IMR-90 (cell line): ENCODE measurements around the gene NDUFA6. TPM values are rescaled to one million over a fixed set of nuclear protein-coding genes. Genes with fewer than 3 reads are reported as not detected.
"Not testable (repeated sequence)": the region's sequence is repeated elsewhere in the genome, so short reads cannot be mapped to it uniquely, and the experiment has no call there.

Experiments used
- ATAC-seq: fragments of 200-7000 bp; cut with Tn5 transposase; 2 replicates; pipeline ENCODE4 v1.9.1; 2020; ENCODE audit warnings: low read depth, mild to moderate bottlenecking, moderate library complexity
- BruUV-seq: library from RNA; stranded (reverse); fragments of 400-500 nt; replicated peaks from 2 replicates; lab custom pipeline; 2021; lab: Mats Ljungman, UMichigan
- CTCF ChIA-PET: fragments of 300-600 bp; formaldehyde crosslinking; extraction: SDS; loops from one replicate; lab custom pipeline; 2021; ENCODE audit warnings: antibody characterized with exemption; lab: Yijun Ruan, JAX
- POLR2A ChIA-PET: fragments of 300-600 bp; sonication (Branson Sonifier 250); formaldehyde crosslinking; loops from one replicate; lab custom pipeline; 2022; ENCODE audit warnings: antibody characterized with exemption; ENCODE audit not compliant: unreplicated experiment; lab: Charles Lee
- DNase-seq: peaks from one replicate; pipeline ENCODE4 v3.0.0; 2013
- H2AFZ ChIP-seq: replicated peaks from 2 replicates; pipeline ENCODE3; 2013; ENCODE audit warnings: low read length, mild to moderate bottlenecking; ENCODE audit not compliant: poor library complexity
- H2AK5ac ChIP-seq: 2 replicates; pipeline ENCODE4 v1.6.1; 2013; ENCODE audit warnings: low read depth, low read length, inconsistent platforms
- H2AK9ac ChIP-seq: replicated peaks from 2 replicates; pipeline ENCODE3; 2013; ENCODE audit warnings: mild to moderate bottlenecking, low read depth, low read length, moderate library complexity; ENCODE audit not compliant: poor library complexity
- H2BK120ac ChIP-seq: 2 replicates; pipeline ENCODE4 v1.6.1; 2013; ENCODE audit warnings: low read depth, low read length, inconsistent platforms
- H2BK15ac ChIP-seq: 3 replicates; pipeline ENCODE4 v1.6.1; 2013; ENCODE audit warnings: low read depth, low read length, inconsistent platforms
- H2BK20ac ChIP-seq: 2 replicates; pipeline ENCODE4 v1.6.1; 2013; ENCODE audit warnings: low read depth, mild to moderate bottlenecking, inconsistent platforms, low read length, moderate library complexity
- H2BK5ac ChIP-seq: 2 replicates; pipeline ENCODE4 v1.6.1; 2013; ENCODE audit warnings: mild to moderate bottlenecking, low read depth, low read length, inconsistent platforms; ENCODE audit not compliant: poor library complexity, severe bottlenecking
- H3K14ac ChIP-seq: replicated peaks from 2 replicates; pipeline ENCODE4 v1.6.1; 2013; ENCODE audit warnings: low read depth, low read length, inconsistent platforms
- H3K18ac ChIP-seq: 2 replicates; pipeline ENCODE4 v1.6.1; 2013; ENCODE audit warnings: low read depth, low read length, control low read depth
- H3K23ac ChIP-seq: 2 replicates; pipeline ENCODE4 v1.6.1; 2013; ENCODE audit warnings: low read depth, low read length, inconsistent platforms
- H3K27ac ChIP-seq: 2 replicates; pipeline ENCODE4 v1.5.1; 2013; ENCODE audit warnings: mild to moderate bottlenecking, control low read depth, low read length; ENCODE audit not compliant: insufficient read depth
- H3K27me3 ChIP-seq: 2 replicates; pipeline ENCODE4 v1.6.1; 2013; ENCODE audit warnings: low read length; ENCODE audit not compliant: control insufficient read depth, insufficient read depth
- H3K36me3 ChIP-seq: 2 replicates; pipeline ENCODE4 v1.6.1; 2013; ENCODE audit warnings: low read length, mixed read lengths; ENCODE audit not compliant: control insufficient read depth, insufficient read depth
- H3K4ac ChIP-seq: 2 replicates; pipeline ENCODE4 v1.6.1; 2013; ENCODE audit warnings: low read depth, low read length, inconsistent platforms
- H3K4me1 ChIP-seq: 2 replicates; pipeline ENCODE4 v1.6.1; 2013; ENCODE audit warnings: low read length, mixed read lengths; ENCODE audit not compliant: control insufficient read depth, insufficient read depth
- H3K4me2 ChIP-seq: 2 replicates; pipeline ENCODE4 v1.6.1; 2013; ENCODE audit warnings: low read depth, mild to moderate bottlenecking, control low read depth, low read length, moderate library complexity
- H3K4me3 ChIP-seq: 2 replicates; pipeline ENCODE4 v1.5.1; 2013; ENCODE audit warnings: low read depth, mild to moderate bottlenecking, control low read depth, low read length, moderate library complexity; ENCODE audit not compliant: insufficient read depth
- H3K56ac ChIP-seq: 2 replicates; pipeline ENCODE4 v1.6.1; 2013; ENCODE audit warnings: low read length, inconsistent platforms; ENCODE audit not compliant: insufficient read depth; ENCODE audit errors: extremely low read depth
- H3K79me1 ChIP-seq, 2 experiments: 2 replicates each; pipeline ENCODE4 v1.6.1; 2013; ENCODE audit warnings: low read length in 2 of 2, inconsistent platforms in 1 of 2, low read depth in 1 of 2
- H3K9ac ChIP-seq: 2 replicates; pipeline ENCODE4 v1.6.1; 2013; ENCODE audit warnings: low read depth, low read length, control low read depth
- H3K9me1 ChIP-seq: 2 replicates; pipeline ENCODE4 v1.6.1; 2013; ENCODE audit warnings: low read length, inconsistent platforms; ENCODE audit not compliant: insufficient read depth
- H3K9me3 ChIP-seq: 2 replicates; pipeline ENCODE4 v1.6.1; 2013; ENCODE audit warnings: low read length; ENCODE audit not compliant: control insufficient read depth, insufficient read depth
- H4K20me1 ChIP-seq: 2 replicates; pipeline ENCODE4 v1.6.1; 2013; ENCODE audit warnings: low read length, inconsistent platforms; ENCODE audit not compliant: insufficient read depth
- H4K5ac ChIP-seq: 2 replicates; pipeline ENCODE4 v1.6.1; 2013; ENCODE audit warnings: mild to moderate bottlenecking, low read depth, low read length, control low read depth
- H4K8ac ChIP-seq, 2 experiments: 2 replicates each; pipeline ENCODE4 v1.6.1; 2013; ENCODE audit warnings: low read depth in 2 of 2, low read length in 2 of 2, control low read depth in 1 of 2, inconsistent platforms in 1 of 2
- H4K91ac ChIP-seq: 2 replicates; pipeline ENCODE4 v1.6.1; 2013; ENCODE audit warnings: low read depth, low read length, inconsistent platforms; ENCODE audit not compliant: insufficient read depth
- BHLHE40 ChIP-seq: fragments of 150-350 bp; IDR thresholded peaks from 2 replicates; pipeline ENCODE4 v1.6.1; 2016; ENCODE audit warnings: mild to moderate bottlenecking, low read depth, low read length
- ELK1 ChIP-seq: fragments of 150-350 bp; IDR thresholded peaks from 2 replicates; pipeline ENCODE4 v1.6.1; 2016; ENCODE audit warnings: low read depth, mild to moderate bottlenecking, low read length, moderate library complexity, borderline replicate concordance
- MAFK ChIP-seq: IDR thresholded peaks from 2 replicates; pipeline ENCODE4 v1.6.1; 2012; ENCODE audit warnings: low read depth, low read length, improper control_type of control experiment
- MAZ ChIP-seq: IDR thresholded peaks from 2 replicates; pipeline ENCODE4 v1.6.1; 2012; ENCODE audit warnings: low read depth, mild to moderate bottlenecking, low read length, improper control_type of control experiment, moderate library complexity, borderline replicate concordance
- POLR2A ChIP-seq: IDR thresholded peaks from 2 replicates; pipeline ENCODE4 v1.6.1; 2012; ENCODE audit warnings: mild to moderate bottlenecking, low read depth, low read length
- RAD21 ChIP-seq: IDR thresholded peaks from 2 replicates; pipeline ENCODE4 v1.6.1; 2012; ENCODE audit warnings: low read length, improper control_type of control experiment
- RFX5 ChIP-seq: IDR thresholded peaks from 2 replicates; pipeline ENCODE4 v1.8.0; 2012; ENCODE audit warnings: low read depth, mild to moderate bottlenecking, low read length, moderate library complexity
- SMC3 ChIP-seq: fragments of 150-350 bp; IDR thresholded peaks from 2 replicates; pipeline ENCODE4 v1.6.1; 2016; ENCODE audit warnings: low read depth, mild to moderate bottlenecking, antibody characterized with exemption, low read length, moderate library complexity
- WGBS, 2 experiments: methylation state at CpG; one replicate each; pipeline versions ENCODE4 v1.1.5 to v1.1.7; 2013; ENCODE audit warnings: missing lambda C conversion rate in 2 of 2; ENCODE audit not compliant: insufficient read length in 1 of 2; ENCODE audit errors: extremely low coverage in 2 of 2; 5-methylcytosine and 5-hydroxymethylcytosine counted together
- dilution Hi-C: fragments of 300-500 bp; cut with HindIII; formaldehyde crosslinking; loops from one replicate; pipeline ENCODE4 v1.14.3; 2018; ENCODE audit warnings: low sequenced_read_pairs; ENCODE audit not compliant: unreplicated experiment
- in situ Hi-C: fragments of 300-500 bp; cut with MboI; formaldehyde crosslinking; loops from 3 replicates; pipeline ENCODE4 v1.14.3; 2019; ENCODE audit warnings: low sequenced_read_pairs, inconsistent platforms, mixed read lengths
- intact Hi-C: fragments of 100-400 bp; cut with micrococcal nuclease; formaldehyde crosslinking; loops from 2 replicates; pipeline ENCODE4 v1.10.0; 2022
- polyA plus RNA-seq, 3 experiments: library from polyadenylated mRNA; depleted of rRNA; stranded (reverse); fragments of >200 nt; gene quantifications; 2 replicates each; pipeline ENCODE4 v1.2.3, GENCODE V29; 2012; ENCODE audit warnings: low replicate concordance in 1 of 3
- total RNA-seq: library from RNA; depleted of rRNA; stranded (reverse); fragments of >200 nt; gene quantifications from 2 replicates; pipeline ENCODE4 v1.2.3, GENCODE V29; 2012

NDUFA6 gene
- total and polyA plus RNA-seq, 2 of the 4 experiments (the other 2 are of a cell fraction), result 48.8 to 89.0 TPM

GRCh38 chr22:42138122-42138770, 47.7 kb upstream of the NDUFA6 start:
- intact Hi-C loops, result no loop called here
- Histone ChIP-seq H4K5ac (no peak overlapping the region), H3K56ac (no peak overlapping the region), H2BK15ac (no peak overlapping the region), H3K9ac (no peak overlapping the region), H3K27me3 (no peaks in the 10 kb centered on the region), H4K20me1 (no peaks in the 10 kb centered on the region), H3K79me1 (no peaks in the 10 kb centered on the region), H4K8ac (no peak overlapping the region), H3K4me2 (no peak overlapping the region), H2AFZ (no peak overlapping the region), H3K4me1 (no peaks in the 10 kb centered on the region), H3K14ac (no peak overlapping the region), H2BK20ac (no peak overlapping the region), H3K27ac (no peak overlapping the region), H3K36me3 (0 out of 2 replicates have a peak, but pooled peaks cover 1% of the 10 kb centered on the region), H2BK5ac (no peak overlapping the region), H3K9me3 (no peaks in the 10 kb centered on the region), H3K18ac (no peak overlapping the region), H3K4ac (no peak overlapping the region), H3K23ac (no peak overlapping the region), H3K9me1 (no peaks in the 10 kb centered on the region), H2AK9ac (no peak overlapping the region), H3K4me3 (no peak overlapping the region), H4K91ac (no peak overlapping the region), H2AK5ac (no peak overlapping the region), H2BK120ac (no peak overlapping the region)
- ChIA-PET CTCF (no interaction called here), POLR2A (no interaction called here)
- DNase-seq (no peak), ATAC-seq (no peak)
- TF ChIP-seq RAD21 (no peak), MAZ (no peak), POLR2A (no peak), ELK1 (no peak), MAFK (no peak), SMC3 (no peak), BHLHE40 (no peak), RFX5 (no peak)
- WGBS, 2 experiments, result 91% methylated on average over 17 of the region's 31 CpGs; no CpG with 5 or more reads in 1 of the 2 experiments
- no TSS peak for BruUV-seq
- dilution Hi-C loops, result no loop called here
- in situ Hi-C loops, result no loop called here

GRCh38 chr22:42135688-42136087, 45.1 kb upstream of the NDUFA6 start:
- DNase-seq, BruUV-seq, H3K56ac ChIP-seq, H4K91ac ChIP-seq, in situ Hi-C loops, H3K27me3 ChIP-seq, H3K14ac ChIP-seq, H3K4me3 ChIP-seq, H3K79me1 ChIP-seq, H3K4me2 ChIP-seq, intact Hi-C loops, H3K9me3 ChIP-seq, ATAC-seq, H2AFZ ChIP-seq, H2AK9ac ChIP-seq, H3K4ac ChIP-seq, POLR2A ChIA-PET, H3K4me1 ChIP-seq, H3K36me3 ChIP-seq, CTCF ChIA-PET, H4K8ac ChIP-seq, H3K18ac ChIP-seq, H3K27ac ChIP-seq, H2BK5ac ChIP-seq, H2BK120ac ChIP-seq, H4K20me1 ChIP-seq, H3K23ac ChIP-seq, H2AK5ac ChIP-seq, H3K9me1 ChIP-seq, H3K9ac ChIP-seq, H2BK15ac ChIP-seq, dilution Hi-C loops, H4K5ac ChIP-seq, H2BK20ac ChIP-seq: not testable (repeated sequence)
- no CpG with 5 or more reads among the region's 4 CpGs for WGBS, 2 experiments
